OCI-M2 (cell line): ENCODE measurements around the gene FAR2.
"Not testable (repeated sequence)": the region's sequence is repeated elsewhere in the genome, so short reads cannot be mapped to it uniquely, and the experiment has no call there.

ENCODE experiments used
- DNase-seq: peaks from one replicate; lab custom pipeline; 2025; ENCODE audit not compliant: unreplicated experiment; lab: John Stamatoyannopoulos, UW

FAR2 gene

DNA sequence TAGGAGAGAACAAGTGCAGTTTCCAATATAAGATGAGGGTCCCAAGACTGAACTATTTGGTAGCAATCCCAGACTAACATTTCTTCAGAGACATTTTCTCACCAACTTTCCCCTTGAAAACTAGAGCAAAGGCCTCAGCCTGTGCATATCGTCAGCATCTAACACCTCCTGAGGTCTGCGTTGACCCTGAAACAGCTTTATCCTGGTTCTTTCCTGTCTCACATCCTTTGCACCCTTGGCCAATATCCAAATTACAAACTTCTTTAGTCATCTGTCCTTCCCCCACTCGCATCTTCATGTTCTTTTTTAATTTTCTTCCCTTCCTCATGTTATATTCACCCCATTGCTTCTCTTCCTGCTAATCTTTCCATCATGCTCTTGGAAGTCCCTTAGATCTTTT lies 83.0 kb downstream of the FAR2 start:
- no peak for DNase-seq

DNA sequence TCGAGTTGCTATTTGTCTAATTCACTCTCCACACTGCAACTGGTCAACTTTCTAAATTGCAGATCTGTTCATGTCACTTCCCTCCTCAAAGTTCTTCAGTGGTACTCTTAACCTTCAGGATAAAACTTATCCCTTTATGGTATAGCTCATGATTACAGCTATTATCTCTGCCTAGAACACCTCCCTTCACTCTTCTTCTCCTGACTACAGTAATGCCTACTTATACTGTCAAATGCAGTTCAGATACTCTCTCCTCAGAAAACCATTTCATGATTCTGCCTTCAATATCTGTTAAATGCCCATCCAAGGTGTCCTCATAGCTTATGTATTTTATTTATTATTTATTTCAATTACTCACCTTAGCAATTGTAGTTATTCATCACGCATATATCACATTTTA lies 85.5 kb downstream of the FAR2 start:
- no peak for DNase-seq

DNA sequence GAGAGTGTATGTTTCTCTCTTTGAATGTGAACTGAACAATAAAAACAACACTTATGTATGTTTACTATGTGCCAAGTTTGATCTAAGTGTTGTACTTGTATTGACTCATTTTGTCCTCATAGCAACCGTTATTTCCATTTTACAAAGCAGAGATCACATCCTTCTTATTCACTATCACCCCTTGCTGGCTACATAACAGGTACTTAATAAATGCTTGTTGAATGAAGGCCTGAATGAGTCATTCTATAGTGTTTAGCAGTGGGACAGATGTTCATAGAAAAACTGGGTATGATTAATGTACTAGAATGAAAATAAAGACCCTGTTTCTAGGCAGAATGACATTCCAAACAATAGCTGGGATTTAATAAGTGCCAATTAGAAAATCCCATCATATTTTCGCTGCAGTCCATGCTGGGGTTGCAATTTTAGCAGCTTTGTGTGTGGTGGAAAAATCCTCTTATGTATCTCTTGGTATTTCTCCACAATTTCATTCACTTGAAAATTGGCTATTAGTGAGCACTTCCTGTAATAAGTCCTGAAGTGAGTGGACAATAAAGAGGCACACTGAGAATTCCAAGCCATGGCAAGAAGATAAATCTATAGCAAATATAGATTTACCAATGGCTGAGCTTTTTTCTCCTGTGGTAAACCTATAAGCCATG lies 86.0 kb downstream of the FAR2 start:
- DNase-seq = no peak

DNA sequence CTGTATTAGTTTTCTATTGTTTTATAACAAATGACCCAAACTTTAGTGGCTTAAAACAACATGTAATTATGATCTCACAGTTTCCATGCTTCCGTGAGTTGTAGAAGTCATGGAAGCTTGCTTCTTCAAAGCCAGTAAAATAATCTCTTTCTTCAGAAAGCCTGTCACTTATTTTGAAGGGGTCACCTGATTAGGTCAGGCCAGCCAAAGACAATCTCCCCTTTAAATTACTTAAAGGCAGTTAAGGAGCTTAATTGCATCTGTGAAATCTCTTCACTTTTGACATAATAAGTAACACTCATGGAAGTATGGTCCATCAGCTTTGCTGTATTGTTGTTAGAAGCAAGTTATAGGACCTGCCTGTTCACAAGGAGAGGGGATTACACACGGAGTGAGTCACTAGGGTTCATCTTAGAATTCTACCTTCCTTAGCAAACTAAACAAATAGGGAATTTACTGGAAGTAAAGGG lies 89.8 kb downstream of the FAR2 start:
- no peak for DNase-seq

DNA sequence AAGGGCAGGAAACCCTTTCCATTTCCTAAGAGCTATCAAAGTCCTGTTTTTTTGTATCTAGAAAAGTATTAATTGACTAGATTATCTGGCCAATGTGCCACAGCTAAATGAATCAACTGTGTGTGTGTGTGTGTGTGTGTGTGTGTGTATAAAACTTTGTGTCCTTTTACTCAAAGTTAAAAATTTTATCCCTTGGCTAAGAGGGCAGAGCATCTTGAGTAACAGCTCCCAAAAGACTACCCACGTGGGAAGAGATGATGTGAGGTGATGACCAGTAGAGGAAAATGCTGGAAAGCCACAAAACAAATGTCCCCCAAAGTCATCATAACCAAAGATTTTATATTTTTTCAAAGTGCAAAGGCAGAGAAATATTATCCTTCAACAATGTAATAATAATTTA lies 90.3 kb downstream of the FAR2 start:
- no peak for DNase-seq

DNA sequence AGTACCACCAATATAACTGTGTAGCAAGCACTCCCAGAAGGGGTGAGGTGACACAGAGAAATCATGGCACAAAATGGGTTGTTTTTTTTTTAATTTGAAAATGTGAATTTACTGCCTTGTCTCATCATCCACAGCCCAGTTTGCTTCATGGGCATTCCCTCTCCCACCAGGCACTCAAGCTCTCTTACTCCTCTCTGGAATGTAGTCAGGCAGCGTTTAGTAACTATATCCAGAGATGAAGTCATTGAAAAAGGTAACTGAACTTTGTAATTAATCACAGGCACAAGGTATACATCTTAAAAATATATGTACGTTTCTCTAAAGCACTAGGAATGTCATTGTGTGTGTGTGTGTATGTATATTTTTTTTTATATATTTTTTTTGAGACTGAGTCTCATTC lies 91.4 kb downstream of the FAR2 start:
- DNase-seq = no peak

DNA sequence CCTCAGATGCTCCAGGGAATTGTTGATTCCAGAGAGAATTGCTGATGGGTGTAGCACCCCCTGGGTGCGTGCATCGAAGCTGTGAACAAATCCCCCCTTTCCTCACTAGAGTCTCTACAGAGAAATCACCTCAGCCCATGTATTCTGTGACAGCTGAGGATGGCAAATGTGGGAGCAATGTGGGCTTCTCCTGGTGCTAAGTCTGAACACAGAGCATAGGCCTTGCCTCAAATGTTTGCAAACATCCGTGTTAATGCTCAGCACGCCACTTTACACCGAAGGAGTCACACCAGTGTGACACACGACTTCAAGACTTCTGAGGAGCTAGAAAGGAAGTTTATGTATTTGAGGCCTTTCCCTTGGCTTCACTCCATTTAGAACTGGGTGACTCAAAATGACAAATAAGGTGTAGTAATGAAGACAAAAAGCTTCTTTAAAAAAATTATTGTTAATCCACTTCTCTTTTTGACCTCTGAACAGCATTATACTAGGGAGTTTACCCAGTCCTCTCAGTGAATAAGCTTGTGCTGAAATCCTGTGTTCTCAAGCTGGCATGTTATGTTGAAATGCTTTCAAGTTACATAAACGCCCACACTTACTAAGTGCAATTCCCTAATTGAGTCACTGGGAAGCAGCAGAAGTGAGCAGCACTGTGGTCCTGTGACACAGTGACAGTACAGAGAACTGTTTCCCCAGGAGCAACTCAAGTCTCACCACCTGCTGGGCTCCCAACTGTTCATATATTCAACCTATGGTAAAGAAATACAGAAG lies 92.9 kb downstream of the FAR2 start:
- no peak for DNase-seq

DNA sequence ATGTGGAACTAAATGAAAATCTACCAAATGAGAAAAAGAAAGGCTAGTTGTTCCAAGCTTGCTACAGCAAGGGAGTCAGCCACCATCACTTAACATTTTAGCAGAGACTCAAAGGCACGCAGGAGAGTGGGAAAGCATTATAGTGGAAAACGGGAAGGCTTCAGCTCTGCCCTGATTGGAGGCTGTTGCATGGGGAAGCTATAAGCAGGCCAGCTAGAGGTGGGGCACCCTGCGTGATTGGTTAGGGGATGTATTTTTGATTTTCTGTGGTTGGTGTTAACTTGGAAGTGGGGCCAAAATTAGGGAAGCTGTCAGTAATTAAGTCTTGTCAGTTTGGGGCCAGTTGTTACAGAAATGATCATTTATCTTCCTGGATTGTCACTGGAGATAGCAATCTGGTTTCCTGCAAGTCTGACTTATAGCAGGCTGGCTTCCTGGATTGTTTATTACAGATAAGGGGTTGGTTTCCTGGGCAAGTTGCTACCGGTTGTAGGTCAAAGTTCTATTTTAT lies 93.9 kb downstream of the FAR2 start:
- no peak for DNase-seq

DNA sequence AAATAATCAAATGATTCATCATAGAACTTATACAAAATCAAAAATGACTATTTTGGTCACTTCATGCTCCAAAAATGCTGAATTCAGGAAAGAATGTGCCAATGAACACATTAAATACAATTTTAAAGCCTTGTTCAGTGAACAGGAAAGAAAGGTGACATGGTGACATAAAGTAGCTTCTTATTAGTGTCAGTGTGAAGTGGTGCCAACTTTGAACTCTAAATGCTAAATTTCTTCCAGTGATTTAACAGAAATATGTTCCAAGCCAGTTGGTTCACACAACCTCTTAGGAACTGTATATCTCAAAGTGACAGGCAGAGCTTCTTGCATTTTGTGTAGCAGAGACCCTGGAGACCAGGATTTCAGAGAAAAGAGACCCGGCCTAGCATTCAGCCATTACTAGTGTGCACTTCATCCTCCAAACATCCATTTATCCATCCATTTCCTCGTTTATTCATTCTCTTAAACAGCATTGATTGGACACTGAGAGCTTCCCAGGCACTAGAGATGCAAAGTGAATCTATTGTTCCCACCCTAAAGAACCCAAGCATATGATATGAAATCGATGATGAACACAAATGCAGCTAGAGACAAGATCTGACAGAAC lies 95.2 kb downstream of the FAR2 start:
- no peak for DNase-seq

DNA sequence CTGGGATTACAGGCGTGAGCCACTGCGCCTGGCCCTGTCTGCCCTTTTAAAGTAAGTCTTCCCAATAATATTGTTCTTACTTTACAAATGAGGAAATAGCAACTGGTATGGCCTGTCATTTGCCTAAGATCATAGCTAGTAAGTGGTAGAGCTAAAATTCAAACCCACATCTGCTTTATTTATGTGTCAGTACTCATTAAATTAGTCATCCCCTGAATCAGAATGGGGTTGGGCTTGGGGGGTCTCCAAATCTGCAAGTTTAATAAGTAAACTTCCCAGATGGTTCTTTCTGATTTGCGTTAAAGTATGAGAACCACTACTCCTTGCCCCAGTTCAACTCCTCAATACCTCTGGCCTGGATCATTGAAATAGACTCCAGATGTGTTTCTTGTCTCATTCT lies 96.2 kb downstream of the FAR2 start:
- no peak for DNase-seq

DNA sequence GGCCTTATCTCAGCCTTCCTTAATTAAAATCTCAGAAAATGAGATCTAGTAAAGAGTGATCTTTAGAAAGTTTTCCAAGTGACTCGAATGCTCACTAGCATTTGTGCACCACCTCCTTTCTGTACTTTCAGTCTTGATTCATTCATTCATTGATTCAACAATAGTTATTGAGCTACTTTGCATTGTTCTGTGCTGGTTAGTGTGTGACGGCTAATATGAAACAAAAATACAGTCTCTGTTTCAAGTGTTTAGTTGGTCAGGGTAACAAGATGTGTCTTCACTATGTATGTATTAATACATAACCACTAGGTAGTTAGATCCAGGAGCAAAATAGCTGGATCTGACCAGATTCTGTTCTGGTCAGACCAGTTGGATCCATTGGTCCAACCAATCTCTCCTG lies 100.9 kb downstream of the FAR2 start:
- no peak for DNase-seq

DNA sequence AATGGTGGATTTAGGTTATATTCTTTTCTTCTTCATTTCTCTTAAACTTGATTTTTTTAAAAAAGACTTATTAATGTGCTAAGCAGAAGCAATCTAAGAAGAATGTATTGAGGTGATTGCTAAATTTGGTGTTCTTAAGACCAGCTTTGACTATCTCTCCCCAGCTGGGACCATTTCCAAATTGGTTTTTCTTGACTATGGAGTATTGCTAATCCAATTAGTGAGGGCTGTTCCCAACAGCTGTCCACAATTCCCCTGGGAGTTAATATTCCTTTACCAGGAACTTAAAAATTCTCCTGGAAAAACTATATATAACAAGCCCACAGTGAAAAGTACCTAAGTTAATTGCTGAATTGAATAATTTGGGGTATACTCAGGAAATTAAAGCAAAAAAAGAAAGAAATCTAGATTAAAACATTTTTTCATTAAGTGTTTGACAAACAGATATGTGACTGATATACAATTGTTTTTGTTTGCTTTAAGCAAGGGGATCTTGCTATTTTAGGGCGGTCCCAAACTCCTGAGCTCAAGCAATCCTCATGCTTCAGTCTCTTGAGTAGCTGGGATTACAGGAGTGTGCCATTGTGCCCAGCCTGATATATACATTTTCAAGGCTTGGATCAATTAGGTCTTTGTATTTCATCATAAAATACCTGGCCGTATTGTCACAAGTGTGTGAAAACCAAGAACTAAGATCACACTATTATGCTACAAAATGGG lies 105.0 kb downstream of the FAR2 start:
- no peak for DNase-seq

DNA sequence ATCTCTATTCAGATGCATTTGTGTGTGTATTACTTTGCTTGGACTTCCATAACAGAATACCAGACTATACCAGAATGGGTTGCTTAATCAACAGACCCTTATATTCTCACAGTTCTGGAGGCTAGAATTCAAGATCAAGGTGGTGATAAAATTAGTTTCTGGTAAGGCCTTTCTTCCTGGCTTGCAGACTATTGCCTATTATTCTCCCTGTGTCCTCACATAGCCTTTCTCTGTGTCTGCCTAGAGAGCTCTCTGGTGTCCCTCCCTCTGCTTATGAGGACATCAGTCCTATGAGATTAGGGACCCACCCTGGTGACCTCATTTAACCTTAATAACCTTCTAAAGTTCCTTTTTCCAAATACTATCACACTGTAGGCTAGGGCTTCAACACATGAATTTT lies 106.0 kb downstream of the FAR2 start:
- DNase-seq = no peak

DNA sequence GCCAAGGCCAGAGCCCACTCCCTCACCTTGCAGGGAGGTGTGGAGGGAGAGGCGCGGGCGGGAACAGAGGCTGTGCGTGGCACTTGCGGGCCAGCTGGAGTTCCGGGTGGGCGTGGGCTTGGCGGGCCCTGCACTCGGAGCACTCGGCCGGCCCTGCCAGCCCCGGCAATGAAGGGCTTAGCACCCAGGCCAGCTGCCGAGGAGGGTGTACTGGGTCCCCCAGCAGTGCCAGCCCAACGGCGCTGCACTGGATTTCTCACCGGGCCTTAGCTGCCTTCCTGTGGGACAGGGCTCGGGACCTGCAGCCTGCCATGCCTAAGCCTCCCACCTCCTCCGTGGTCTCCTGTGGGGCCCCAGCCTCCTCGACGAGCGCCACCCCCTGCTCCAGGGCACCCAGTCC lies 107.5 kb downstream of the FAR2 start:
- DNase-seq = no peak

DNA sequence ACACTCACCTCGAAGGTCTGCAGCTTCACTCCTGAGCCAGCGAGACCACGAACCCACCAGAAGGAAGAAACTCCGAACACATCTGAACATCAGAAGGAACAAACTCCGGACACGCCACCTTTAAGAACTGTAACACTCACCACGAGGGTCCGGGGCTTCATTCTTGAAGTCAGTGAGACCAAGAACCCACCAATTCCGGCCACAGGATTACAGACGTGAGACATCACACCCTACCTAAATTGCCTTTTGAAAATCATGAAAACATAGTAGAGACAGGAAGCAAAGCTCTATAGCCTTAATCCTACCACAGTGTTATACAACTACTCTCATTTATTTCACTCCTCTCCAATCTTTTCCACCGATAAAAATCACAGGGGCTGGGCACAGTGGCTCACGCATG lies 108.6 kb downstream of the FAR2 start:
- not testable (repeated sequence) for DNase-seq

DNA sequence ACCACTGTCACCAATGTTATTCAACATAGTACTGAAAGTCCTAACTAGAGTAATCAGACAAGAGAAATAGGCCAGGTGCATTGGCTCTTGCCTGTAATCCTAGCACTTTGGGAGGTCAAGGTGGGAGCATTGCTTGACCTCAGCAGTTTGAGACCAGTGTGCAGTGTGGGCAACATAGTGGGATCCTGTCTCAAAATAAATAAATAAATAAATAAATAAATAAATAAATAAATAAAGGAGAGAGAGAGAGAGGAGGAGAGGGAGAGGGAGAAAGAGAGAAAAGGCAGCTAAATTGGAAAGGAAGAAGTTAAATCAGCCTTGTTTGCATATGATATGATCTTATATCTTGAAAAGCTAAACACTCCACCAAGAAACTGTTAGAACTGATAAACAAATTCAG lies 115.3 kb downstream of the FAR2 start:
- DNase-seq = no peak

DNA sequence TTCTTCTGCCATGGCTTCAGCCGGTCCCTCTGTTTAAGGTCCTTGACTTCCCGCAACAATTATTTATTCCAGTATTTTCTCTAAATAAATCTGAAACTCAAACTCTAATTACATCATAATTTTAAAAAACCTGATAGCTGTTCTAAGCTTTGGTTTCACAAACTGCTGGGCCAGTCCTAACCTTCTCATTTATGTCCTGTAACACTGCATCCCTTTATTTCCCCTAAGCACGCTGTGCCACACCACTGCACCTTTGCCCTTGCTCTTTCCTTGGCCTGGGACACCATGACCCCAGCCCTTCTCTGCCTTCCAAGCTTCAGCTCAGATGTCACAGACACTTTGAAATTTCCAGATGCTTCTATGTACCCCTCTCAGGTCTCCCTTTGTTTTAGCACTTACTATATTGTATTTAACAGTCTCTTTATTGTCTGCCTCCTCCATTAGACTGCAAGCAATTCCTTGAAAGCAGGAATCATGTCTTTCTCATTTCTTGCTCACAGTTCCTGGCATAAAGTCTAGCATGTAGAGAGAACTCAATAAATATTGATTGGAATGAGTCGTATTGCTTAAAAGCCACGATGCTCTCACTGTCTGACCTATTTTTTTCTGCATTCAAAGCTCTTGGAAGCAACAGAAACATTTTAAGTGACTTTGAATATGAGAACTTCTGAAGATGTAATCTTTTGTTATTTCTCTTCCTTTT lies 120.8 kb downstream of the FAR2 start:
- no peak for DNase-seq

DNA sequence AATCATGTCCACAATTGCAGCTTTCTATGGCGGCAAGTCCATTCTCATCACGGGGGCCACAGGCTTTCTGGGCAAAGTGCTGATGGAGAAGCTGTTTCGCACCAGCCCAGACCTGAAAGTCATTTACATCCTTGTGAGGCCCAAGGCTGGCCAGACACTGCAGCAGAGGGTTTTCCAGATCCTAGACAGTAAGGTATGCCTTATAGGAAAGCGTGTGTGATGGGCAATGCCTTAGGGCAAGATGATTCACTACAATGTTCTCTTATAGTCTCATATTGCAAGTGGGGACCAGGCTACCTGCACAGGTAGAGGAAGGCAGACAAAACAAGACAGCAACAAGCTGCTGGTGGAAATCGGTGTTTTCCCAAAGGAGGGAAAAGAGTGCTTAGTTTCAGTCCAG lies 121.4 kb downstream of the FAR2 start:
- no peak for DNase-seq

DNA sequence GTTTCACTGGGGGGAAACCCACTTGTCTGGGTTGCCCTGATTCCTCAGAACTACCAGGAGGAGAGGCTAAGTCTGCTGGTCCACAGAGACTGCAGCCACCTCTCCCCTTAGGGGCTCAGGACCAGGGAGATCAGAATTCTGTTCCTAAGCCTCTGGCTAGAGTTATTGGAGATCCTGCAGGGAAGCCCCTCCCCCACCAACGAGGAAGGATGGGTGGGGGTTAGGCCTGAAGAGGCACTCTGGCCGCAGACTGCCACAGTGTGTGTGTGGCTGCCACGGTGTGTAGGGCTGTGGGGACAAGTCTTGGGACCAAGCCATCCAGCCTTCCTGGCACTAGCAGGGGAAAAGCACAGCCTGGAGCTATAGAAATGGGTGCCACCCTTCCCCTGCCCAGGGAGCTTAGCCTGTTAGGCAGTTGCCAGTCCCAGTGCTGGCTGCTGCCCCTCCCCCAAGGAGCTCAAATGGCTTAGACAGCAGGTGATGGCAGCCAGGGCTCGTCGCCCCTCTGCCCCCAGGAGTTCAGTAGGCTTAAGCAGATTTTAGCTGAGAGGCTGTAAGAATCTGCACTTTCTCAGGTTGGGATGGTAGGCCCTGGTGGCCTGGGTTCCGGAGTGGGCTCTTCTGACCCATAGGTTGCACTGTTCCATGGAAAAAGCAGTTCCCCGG lies 124.2 kb downstream of the FAR2 start:
- no peak for DNase-seq

DNA sequence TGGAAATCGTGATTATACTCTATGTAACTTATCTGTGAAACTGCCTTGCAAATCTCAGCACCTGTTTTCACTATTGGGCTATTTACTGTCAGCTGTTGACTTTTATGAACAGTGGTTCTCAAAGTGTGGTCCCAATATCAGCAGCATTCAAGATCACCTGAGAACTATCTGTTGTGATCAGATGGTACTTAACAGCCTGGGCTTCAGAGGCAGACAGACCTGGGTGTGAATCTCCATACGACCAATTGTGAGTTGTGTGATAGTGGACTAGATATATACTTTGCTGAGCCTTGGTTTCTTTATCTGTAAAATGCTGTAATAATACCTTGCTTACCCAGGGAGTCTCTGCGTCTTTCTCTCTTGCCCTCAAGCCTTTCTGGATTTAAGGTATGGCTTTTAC lies 126.8 kb downstream of the FAR2 start:
- no peak for DNase-seq
